AG10803 (cell line): ENCODE measurements around the gene SAFB2.

Experiments
- DNase-seq: peaks from one replicate; pipeline ENCODE4 v3.0.0; 2010; ENCODE audit warnings: low read depth
- H3K4me3 ChIP-seq: 2 replicates; pipeline ENCODE4 v1.5.1; 2011; ENCODE audit warnings: mild to moderate bottlenecking, low read length, control low read depth
- CTCF ChIP-seq: conservative IDR thresholded peaks from 2 replicates; pipeline ENCODE4 v1.5.1; 2011; ENCODE audit warnings: mild to moderate bottlenecking, low read length, control low read depth, inconsistent platforms

SAFB2 gene

GRCh38 chr19:5621311-5621944 is 1.1 kb downstream of the SAFB2 start:
- H3K4me3 ChIP-seq = peak overlapping the region; percentile 97
- no peak for DNase-seq
- no peak for TF ChIP-seq CTCF

GRCh38 chr19:5619946-5620345 is 2.6 kb downstream of the SAFB2 start:
- no peak for TF ChIP-seq CTCF
- no peak for DNase-seq
- no peak overlapping the region for H3K4me3 ChIP-seq

- no peak for TF ChIP-seq CTCF
- no peak for DNase-seq
- no peak overlapping the region for H3K4me3 ChIP-seq
Observed at GRCh38 chr19:5618591-5618990, 4.0 kb downstream of the SAFB2 start.

GRCh38 chr19:5617080-5617479 is 5.5 kb downstream of the SAFB2 start:
- TF ChIP-seq CTCF = no peak
- DNase-seq = no peak
- no peak overlapping the region for H3K4me3 ChIP-seq

- no peak for DNase-seq
- no peak for TF ChIP-seq CTCF
- H3K4me3 ChIP-seq = no peak overlapping the region
Observed at GRCh38 chr19:5615756-5616327, 6.7 kb downstream of the SAFB2 start.

- DNase-seq = no peak
- no peak overlapping the region for H3K4me3 ChIP-seq
- no peak for TF ChIP-seq CTCF
Observed at GRCh38 chr19:5612891-5613865, 9.4 kb downstream of the SAFB2 start.
